Skin epidermis (tissue), 12 donors: ENCODE results near the gene HOXD9.

Experiments
- H3K27ac ChIP-seq, 21 experiments: fragments of 200-600 bp; sonication (generic) in 11 of 21; one replicate each; pipeline ENCODE4 v1.5.0; 2020; ENCODE audit warnings: mild to moderate bottlenecking in 3 of 21, inconsistent platforms in 2 of 21, moderate library complexity in 2 of 21
- H3K4me3 ChIP-seq, 7 experiments: fragments of 200-600 bp; sonication (generic) in 2 of 7; one replicate each; pipeline ENCODE4 v1.5.0; 2020; ENCODE audit warnings: inconsistent platforms in 2 of 7, mild to moderate bottlenecking in 2 of 7, moderate library complexity in 1 of 7

HOXD9 gene

GRCh38 chr2:176106581-176107539, 15.7 kb upstream of the HOXD9 start, which contains the start of gene HOXD11:
HOXD11 (plus strand) TSS chr2:176107280; CDS start chr2:176107356, 76 bp downstream.
- Histone ChIP-seq H3K4me3 (peak within 1 kb of the TSS; percentile 16 to 45 (median 29)), H3K27ac (peak within 1 kb of the TSS in 4 of 21 experiments; percentile 10 to 80 (median 60))

GRCh38 chr2:176107731-176108181, 14.8 kb upstream of the HOXD9 start:
- peak overlapping the region in 3 of 7 experiments; percentile 8 to 25 (median 25) for H3K4me3 ChIP-seq
- H3K27ac ChIP-seq: peak overlapping the region in 1 of 21 experiments; percentile 61

GRCh38 chr2:176109192-176109901, 13.2 kb upstream of the HOXD9 start:
- H3K27ac ChIP-seq: no peak overlapping the region
- no peak overlapping the region for H3K4me3 ChIP-seq

GRCh38 chr2:176109946-176110345, 12.6 kb upstream of the HOXD9 start:
- Histone ChIP-seq H3K4me3 (no peak overlapping the region), H3K27ac (no peak overlapping the region)

GRCh38 chr2:176110415-176111308, 11.9 kb upstream of the HOXD9 start:
- Histone ChIP-seq H3K4me3 (no peak overlapping the region), H3K27ac (no peak overlapping the region)

- no peak overlapping the region for H3K27ac ChIP-seq
- H3K4me3 ChIP-seq: no peak overlapping the region
These were observed 11.2 kb upstream of the HOXD9 start for GRCh38 chr2:176111309-176111663.

- H3K27ac ChIP-seq: no peak overlapping the region
- no peak overlapping the region for H3K4me3 ChIP-seq
These were observed 10.6 kb upstream of the HOXD9 start for GRCh38 chr2:176111846-176112374.

GRCh38 chr2:176112375-176113302, 9.9 kb upstream of the HOXD9 start:
- no peak overlapping the region for H3K27ac ChIP-seq
- H3K4me3 ChIP-seq: no peak overlapping the region

- Histone ChIP-seq H3K4me3 (no peak overlapping the region), H3K27ac (no peak overlapping the region)
These were observed 8.2 kb upstream of the HOXD9 start for GRCh38 chr2:176114120-176114929.

- no peak overlapping the region for H3K4me3 ChIP-seq
- no peak overlapping the region for H3K27ac ChIP-seq
These were observed 7.4 kb upstream of the HOXD9 start for GRCh38 chr2:176114930-176115625.

GRCh38 chr2:176115883-176116813, 6.4 kb upstream of the HOXD9 start, which contains the start of gene HOXD10:
HOXD10 (plus strand) TSS chr2:176116778; CDS start chr2:176116834, 56 bp downstream.
- H3K27ac ChIP-seq: peak within 1 kb of the TSS in 10 of 21 experiments; percentile 1 to 71 (median 34)

GRCh38 chr2:176117162-176117822, 5.2 kb upstream of the HOXD9 start:
- peak overlapping the region; percentile 7 to 24 (median 15) for H3K4me3 ChIP-seq
- peak overlapping the region in 6 of 21 experiments; percentile 1 to 71 (median 54) for H3K27ac ChIP-seq

More at GRCh38 chr2:176115883-176116813, 6.4 kb upstream of the HOXD9 start, which contains the start of gene HOXD10:
- peak within 1 kb of the TSS; percentile 9 to 25 (median 15) for H3K4me3 ChIP-seq

- Histone ChIP-seq H3K27ac (peak overlapping the region in 6 of 21 experiments; percentile 1 to 71 (median 54)), H3K4me3 (peak overlapping the region; percentile 7 to 24 (median 15))
These were observed 4.6 kb upstream of the HOXD9 start for GRCh38 chr2:176117823-176118371.

- H3K27ac ChIP-seq: peak overlapping the region in 3 of 21 experiments; percentile 54 to 71 (median 55)
- H3K4me3 ChIP-seq: peak overlapping the region in 2 of 7 experiments; percentile 15 to 24
These were observed 3.7 kb upstream of the HOXD9 start for GRCh38 chr2:176118601-176119339.
